Measurements from ENCODE around the gene HNF4A.
A peak's percentile ranks its signal among the peaks of the same experiment; 100 is the strongest.

The HNF4A gene

DNA sequence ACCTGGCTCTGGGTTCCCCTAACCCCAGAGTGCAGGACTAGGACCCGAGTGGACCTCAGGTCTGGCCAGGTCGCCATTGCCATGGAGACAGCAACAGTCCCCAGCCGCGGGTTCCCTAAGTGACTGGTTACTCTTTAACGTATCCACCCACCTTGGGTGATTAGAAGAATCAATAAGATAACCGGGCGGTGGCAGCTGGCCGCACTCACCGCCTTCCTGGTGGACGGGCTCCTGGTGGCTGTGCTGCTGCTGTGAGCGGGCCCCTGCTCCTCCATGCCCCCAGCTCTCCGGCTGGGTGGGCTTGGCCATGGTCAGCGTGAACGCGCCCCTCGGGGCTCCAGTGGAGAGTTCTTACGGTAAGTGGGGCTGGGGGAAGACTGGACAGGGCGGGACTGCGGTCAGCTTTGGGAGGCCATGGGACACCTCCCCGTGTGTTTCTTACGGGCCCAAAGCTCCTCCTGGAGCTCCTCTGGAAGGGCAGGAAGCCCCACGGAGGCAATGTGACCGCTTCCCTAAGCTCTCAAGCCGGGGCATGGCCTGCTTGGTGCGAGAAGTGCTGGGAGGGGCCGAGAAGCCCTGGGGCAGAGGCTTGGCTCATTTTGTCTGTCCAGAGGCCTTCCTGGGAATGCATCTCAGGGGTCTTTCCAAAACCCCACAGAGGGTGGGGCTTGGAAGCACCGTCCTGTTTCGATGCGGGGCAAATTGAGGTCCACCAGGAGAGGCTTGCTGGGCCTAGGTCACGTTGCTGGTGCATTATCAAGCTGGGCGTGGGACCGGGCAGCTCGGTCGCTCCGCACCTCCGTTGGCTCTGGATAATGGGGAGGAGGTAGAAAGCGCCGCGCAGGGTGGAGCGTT lies at the start of gene HNF4A:
Gene HNF4A, plus strand, starts transcription at position 202 of the 855 bp plus-strand sequence. Its CDS starts 106 bp downstream, at position 308.
- no peak within 1 kb of the TSS for H3K4me3 ChIP-seq (ENCODE audit: low read length)
- TF ChIP-seq, protein P1, sequence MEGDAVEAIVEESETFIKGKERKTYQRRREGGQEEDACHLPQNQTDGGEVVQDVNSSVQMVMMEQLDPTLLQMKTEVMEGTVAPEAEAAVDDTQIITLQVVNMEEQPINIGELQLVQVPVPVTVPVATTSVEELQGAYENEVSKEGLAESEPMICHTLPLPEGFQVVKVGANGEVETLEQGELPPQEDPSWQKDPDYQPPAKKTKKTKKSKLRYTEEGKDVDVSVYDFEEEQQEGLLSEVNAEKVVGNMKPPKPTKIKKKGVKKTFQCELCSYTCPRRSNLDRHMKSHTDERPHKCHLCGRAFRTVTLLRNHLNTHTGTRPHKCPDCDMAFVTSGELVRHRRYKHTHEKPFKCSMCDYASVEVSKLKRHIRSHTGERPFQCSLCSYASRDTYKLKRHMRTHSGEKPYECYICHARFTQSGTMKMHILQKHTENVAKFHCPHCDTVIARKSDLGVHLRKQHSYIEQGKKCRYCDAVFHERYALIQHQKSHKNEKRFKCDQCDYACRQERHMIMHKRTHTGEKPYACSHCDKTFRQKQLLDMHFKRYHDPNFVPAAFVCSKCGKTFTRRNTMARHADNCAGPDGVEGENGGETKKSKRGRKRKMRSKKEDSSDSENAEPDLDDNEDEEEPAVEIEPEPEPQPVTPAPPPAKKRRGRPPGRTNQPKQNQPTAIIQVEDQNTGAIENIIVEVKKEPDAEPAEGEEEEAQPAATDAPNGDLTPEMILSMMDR (conservative IDR thresholded peaks at IDR 0.05; ENCODE audit: low read length) = no peak
- no peak for DNase-seq (ENCODE audit: low read depth)

GRCh38 chr20:44306927-44307326 lies 48.6 kb upstream of the HNF4A start:
- TF ChIP-seq, protein P1 (conservative IDR thresholded peaks at IDR 0.05; ENCODE audit: low read length) = no peak
- no peak for DNase-seq (ENCODE audit: low read depth)

GRCh38 chr20:44309763-44310663 lies 45.5 kb upstream of the HNF4A start:
- TF ChIP-seq, protein P1 (conservative IDR thresholded peaks at IDR 0.05; ENCODE audit: low read length) = no peak
- H3K4me3 ChIP-seq (ENCODE audit: low read length) = peak overlapping the region; percentile 99
- peak; percentile 70 for DNase-seq (ENCODE audit: low read depth)

More at GRCh38 chr20:44306927-44307326, 48.6 kb upstream of the HNF4A start:
- H3K4me3 ChIP-seq (ENCODE audit: low read length) = no peak overlapping the region

DNA sequence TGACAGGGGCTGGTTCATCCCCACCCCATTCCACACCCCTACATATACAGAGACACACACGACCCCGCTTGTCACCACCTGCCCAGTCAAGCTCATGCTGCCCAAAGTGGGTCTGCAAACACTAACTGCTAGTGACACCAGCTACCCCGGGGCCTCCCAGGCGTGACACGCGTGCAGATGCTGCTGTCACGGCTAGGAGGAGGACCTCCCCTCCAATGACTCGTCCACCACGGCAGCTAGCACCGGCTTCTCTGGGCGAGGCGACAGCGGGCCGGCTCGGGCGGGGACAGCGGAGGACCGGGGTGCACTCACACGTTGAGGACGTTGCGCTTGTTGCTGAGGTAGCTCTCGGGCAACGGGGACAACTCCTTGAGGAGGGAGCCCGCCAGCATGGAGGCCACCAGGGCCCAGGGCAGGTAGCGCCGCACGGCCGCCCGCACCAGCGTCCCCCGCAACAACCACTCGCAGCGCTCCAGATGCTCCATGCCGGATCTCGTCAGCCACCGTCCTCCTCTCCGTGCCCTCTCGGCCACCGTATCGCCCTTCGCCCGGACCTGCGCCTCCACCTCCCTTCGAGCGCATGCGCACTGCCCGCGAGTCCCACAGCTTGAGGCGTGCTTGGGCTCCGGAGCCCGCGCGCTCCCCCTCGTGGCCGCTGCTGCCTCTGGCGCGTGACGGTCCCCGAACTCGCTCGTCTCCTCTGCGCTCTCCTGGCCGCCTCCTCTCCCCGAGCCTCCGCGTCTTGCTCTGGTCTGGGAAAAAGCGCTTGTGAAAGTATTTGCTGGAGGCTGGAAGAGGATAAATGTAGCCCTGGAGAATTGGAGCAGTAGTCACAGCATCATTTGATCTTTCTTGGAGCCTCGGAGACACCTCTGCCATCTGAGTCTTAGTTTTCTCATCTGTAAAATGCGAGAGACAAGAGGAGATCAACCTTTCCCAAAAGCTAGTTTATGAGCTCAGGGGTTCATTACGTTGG lies 44.5 kb upstream of the HNF4A start, which contains the start of gene FITM2:
Gene FITM2, minus strand, starts transcription at position 539 of the 976 bp plus-strand sequence. Its CDS starts 54 bp downstream, at position 485.
- H3K4me3 ChIP-seq (ENCODE audit: low read length) = peak within 1 kb of the TSS; percentile 99
- peak; percentile 97 for DNase-seq (ENCODE audit: low read depth)
- TF ChIP-seq, protein P1 (conservative IDR thresholded peaks at IDR 0.05; ENCODE audit: low read length) = peak; percentile 81

DNA sequence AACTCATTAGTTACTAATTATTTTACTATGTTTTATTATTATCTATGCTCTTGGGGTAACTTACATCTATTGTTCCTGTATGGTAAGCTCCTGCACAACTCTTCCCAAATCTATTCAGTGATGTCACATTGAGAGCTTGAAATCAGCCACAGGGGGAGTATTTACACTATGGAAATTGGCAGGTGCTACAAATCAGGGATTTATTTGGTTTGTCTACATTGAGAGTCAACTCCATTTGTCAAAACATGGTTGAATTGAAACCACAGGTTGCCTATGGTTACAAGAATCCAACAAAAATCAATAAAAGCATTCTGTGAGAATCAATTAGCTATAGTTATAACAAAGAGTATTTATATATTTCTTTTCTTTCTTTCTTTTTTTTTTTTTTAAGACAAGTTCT lies 40.6 kb upstream of the HNF4A start:
- no peak for DNase-seq (ENCODE audit: low read depth)
- H3K4me3 ChIP-seq (ENCODE audit: low read length) = no peak overlapping the region
- TF ChIP-seq, protein P1 (conservative IDR thresholded peaks at IDR 0.05; ENCODE audit: low read length) = no peak

DNA sequence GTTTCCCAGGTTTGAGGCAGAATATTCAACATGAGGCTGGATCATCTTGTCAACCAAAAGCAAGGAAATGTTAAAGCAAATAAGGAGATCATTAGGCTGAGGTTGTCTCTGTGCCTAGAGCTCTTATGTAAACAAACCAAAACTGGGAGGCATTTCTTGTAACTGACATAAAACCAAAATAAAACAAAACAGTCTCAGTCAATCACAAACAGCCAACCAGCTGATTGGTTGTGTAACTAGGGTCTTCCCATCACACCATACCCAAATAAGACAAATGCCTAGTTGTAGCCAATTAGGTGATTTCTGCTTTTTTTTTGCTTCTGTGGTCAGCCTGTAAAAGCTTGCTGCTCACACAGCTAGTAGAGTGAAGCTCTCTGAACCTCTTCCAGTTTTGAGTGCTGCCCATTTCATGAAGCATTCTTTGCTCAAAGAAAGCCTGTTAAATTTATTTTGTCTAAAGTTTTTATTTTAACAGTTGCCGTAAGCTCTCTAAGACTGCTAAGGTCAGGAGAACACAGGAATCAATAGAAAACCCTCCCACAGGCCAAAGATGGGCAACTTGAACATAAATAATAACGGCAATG lies 35.6 kb upstream of the HNF4A start:
- TF ChIP-seq, protein P1 (conservative IDR thresholded peaks at IDR 0.05; ENCODE audit: low read length) = no peak
- DNase-seq (ENCODE audit: low read depth) = no peak
- no peak overlapping the region for H3K4me3 ChIP-seq (ENCODE audit: low read length)
